Colonic mucosa (tissue), 4 donors: Measurements from ENCODE around the gene C8A. TPM values are rescaled to one million over a fixed set of nuclear protein-coding genes. Genes with fewer than 3 reads are reported as not detected.

ENCODE experiments used
- DNase-seq: peaks from one replicate; pipeline ENCODE4 v3.0.0-alpha.2; 2020
- H3K27ac ChIP-seq: fragments of 200-600 bp; one replicate; pipeline ENCODE4 v1.8.0; 2021
- H3K27me3 ChIP-seq: fragments of 200-600 bp; one replicate; pipeline ENCODE4 v1.8.0; 2021
- H3K36me3 ChIP-seq: fragments of 200-600 bp; one replicate; pipeline ENCODE4 v1.8.0; 2021
- H3K4me1 ChIP-seq: fragments of 200-600 bp; one replicate; pipeline ENCODE4 v1.8.0; 2021; ENCODE audit warnings: mild to moderate bottlenecking
- H3K4me3 ChIP-seq: fragments of 200-600 bp; one replicate; pipeline ENCODE4 v1.8.0; 2021
- H3K9ac ChIP-seq, 2 donors: one replicate each; pipeline ENCODE4 v1.7.0; 2013; ENCODE audit warnings: control low read depth in 2 of 2, low read depth in 2 of 2, low read length in 2 of 2
- H3K9me3 ChIP-seq: fragments of 200-600 bp; one replicate; pipeline ENCODE4 v1.8.0; 2021
- intact Hi-C: fragments of 100-400 bp; cut with DNase I; formaldehyde crosslinking; loops from one replicate; pipeline ENCODE4 v1.14.1; 2022
- total RNA-seq, 2 donors: library from RNA; stranded (reverse); fragmentation: NEBNext Ultra II Directional in 1 of 2; extraction: Animal tissue kit (Norgen Biotek cat#: 25700) in 1 of 2; gene quantifications; one replicate each; pipeline ENCODE4 v1.2.1, GENCODE V29; 2021
- TF ChIP-seq, protein P1 (sequence below): fragments of 200-600 bp; IDR thresholded peaks from one replicate; pipeline ENCODE4 v1.8.0; 2022; ENCODE audit warnings: antibody characterized with exemption, mild to moderate bottlenecking
- donor health status: healthy.
- donor health status: DM: no; HTN: no; CAD: no.
- donor health status: DM: no; HTN: no; CAD: no.

C8A gene
- not detected for total RNA-seq

GRCh38 chr1:56854521-56855099 is at the start of gene C8A:
TSS of gene C8A (plus strand) at chr1:56854797. CDS start at chr1:56854902, 105 bp downstream.
- intact Hi-C loops, result no loop called here
- no peak for DNase-seq
- Histone ChIP-seq H3K36me3 (no peaks in the 10 kb centered on the region), H3K9ac (no peak within 1 kb of the TSS), H3K27ac (no peak within 1 kb of the TSS), H3K27me3 (no peaks in the 10 kb centered on the region), H3K4me3 (no peak within 1 kb of the TSS), H3K9me3 (no peaks in the 10 kb centered on the region), H3K4me1 (no peaks in the 10 kb centered on the region)
- TF ChIP-seq, protein P1, sequence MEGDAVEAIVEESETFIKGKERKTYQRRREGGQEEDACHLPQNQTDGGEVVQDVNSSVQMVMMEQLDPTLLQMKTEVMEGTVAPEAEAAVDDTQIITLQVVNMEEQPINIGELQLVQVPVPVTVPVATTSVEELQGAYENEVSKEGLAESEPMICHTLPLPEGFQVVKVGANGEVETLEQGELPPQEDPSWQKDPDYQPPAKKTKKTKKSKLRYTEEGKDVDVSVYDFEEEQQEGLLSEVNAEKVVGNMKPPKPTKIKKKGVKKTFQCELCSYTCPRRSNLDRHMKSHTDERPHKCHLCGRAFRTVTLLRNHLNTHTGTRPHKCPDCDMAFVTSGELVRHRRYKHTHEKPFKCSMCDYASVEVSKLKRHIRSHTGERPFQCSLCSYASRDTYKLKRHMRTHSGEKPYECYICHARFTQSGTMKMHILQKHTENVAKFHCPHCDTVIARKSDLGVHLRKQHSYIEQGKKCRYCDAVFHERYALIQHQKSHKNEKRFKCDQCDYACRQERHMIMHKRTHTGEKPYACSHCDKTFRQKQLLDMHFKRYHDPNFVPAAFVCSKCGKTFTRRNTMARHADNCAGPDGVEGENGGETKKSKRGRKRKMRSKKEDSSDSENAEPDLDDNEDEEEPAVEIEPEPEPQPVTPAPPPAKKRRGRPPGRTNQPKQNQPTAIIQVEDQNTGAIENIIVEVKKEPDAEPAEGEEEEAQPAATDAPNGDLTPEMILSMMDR, result no peak

- DNase-seq, result peak; percentile 24
- intact Hi-C loops, result no loop called here
- H3K9ac ChIP-seq, result no peak overlapping the region
- no peak overlapping the region for H3K4me3 ChIP-seq
- no peaks in the 10 kb centered on the region for H3K36me3 ChIP-seq
- TF ChIP-seq, protein P1, result no peak
- no peaks in the 10 kb centered on the region for H3K27me3 ChIP-seq
- no peaks in the 10 kb centered on the region for H3K9me3 ChIP-seq
- peaks cover 8% of the 10 kb centered on the region for H3K4me1 ChIP-seq
- H3K27ac ChIP-seq, result no peak overlapping the region
These were observed 47.8 kb upstream of the C8A start for GRCh38 chr1:56806804-56807203.

DNA sequence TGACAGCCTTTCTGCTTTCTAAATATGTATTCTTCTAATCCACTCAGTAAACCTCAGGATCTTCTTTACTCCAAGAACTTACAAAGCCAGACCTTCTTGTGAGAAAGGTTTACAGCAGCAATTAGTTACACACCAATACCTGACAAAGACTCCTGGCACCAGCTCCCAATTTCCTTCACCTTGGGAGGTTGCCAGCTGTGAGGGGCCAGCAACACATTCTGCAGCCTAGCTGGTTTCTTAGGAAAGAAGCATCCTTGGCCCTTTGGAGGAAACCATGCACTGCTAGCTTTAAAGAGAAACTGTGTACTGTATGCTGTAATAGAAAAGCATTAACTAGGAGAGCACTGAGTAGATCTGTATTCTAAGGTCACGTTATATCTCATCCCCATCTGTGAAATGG is 46.2 kb upstream of the C8A start:
- H3K36me3 ChIP-seq, result no peaks in the 10 kb centered on the region
- H3K4me3 ChIP-seq, result no peak overlapping the region

GRCh38 chr1:56811331-56811730 is 43.3 kb upstream of the C8A start:
- Histone ChIP-seq H3K9ac (no peak overlapping the region), H3K27ac (no peak overlapping the region), H3K27me3 (no peaks in the 10 kb centered on the region), H3K4me3 (no peak overlapping the region), H3K4me1 (peaks cover 8% of the 10 kb centered on the region), H3K36me3 (no peaks in the 10 kb centered on the region), H3K9me3 (no peaks in the 10 kb centered on the region)
- TF ChIP-seq, protein P1, result no peak
- DNase-seq, result no peak
- intact Hi-C loops, result no loop called here

More for the DNA sequence above, 46.2 kb upstream of the C8A start:
- no peak overlapping the region for H3K9ac ChIP-seq
- peaks cover 8% of the 10 kb centered on the region for H3K4me1 ChIP-seq
- H3K9me3 ChIP-seq, result no peaks in the 10 kb centered on the region
- H3K27me3 ChIP-seq, result no peaks in the 10 kb centered on the region
- TF ChIP-seq, protein P1, result no peak
- no peak for DNase-seq
- H3K27ac ChIP-seq, result no peak overlapping the region
- intact Hi-C loops, result no loop called here

GRCh38 chr1:56814205-56814604 is 40.4 kb upstream of the C8A start:
- H3K4me1 ChIP-seq, result peaks cover 6% of the 10 kb centered on the region
- H3K9me3 ChIP-seq, result no peaks in the 10 kb centered on the region
- no peak overlapping the region for H3K4me3 ChIP-seq
- no peak overlapping the region for H3K9ac ChIP-seq
- no peaks in the 10 kb centered on the region for H3K27me3 ChIP-seq
- no peak overlapping the region for H3K27ac ChIP-seq
- TF ChIP-seq, protein P1, result no peak
- intact Hi-C loops, result no loop called here
- H3K36me3 ChIP-seq, result no peaks in the 10 kb centered on the region
- no peak for DNase-seq
